Urinary bladder (tissue), 4 donors: ENCODE results near the gene USP22. TPM values are rescaled to one million over a fixed set of nuclear protein-coding genes. Genes with fewer than 3 reads are reported as not detected.

Experiments used
- DNase-seq: peaks from one replicate; pipeline ENCODE4 v3.0.0-alpha.2; 2015; ENCODE audit errors: extremely low spot score
- H3K27ac ChIP-seq: one replicate; pipeline ENCODE4 v1.5.1; 2013; ENCODE audit warnings: low read depth, mild to moderate bottlenecking, moderate library complexity
- H3K36me3 ChIP-seq: one replicate; pipeline ENCODE4 v1.6.1; 2013; ENCODE audit warnings: mild to moderate bottlenecking, moderate library complexity; ENCODE audit not compliant: insufficient read depth
- H3K4me1 ChIP-seq: one replicate; pipeline ENCODE4 v1.6.1; 2013; ENCODE audit warnings: mild to moderate bottlenecking, moderate library complexity; ENCODE audit not compliant: insufficient read depth
- H3K4me3 ChIP-seq: one replicate; pipeline ENCODE4 v1.5.1; 2013; ENCODE audit warnings: low read depth, low read length
- WGBS: extraction: QIAGEN DNeasy Blood & Tissue Kit; methylation state at CpG from one replicate; pipeline ENCODE4 v1.1.7; 2013; 5-methylcytosine and 5-hydroxymethylcytosine counted together
- polyA plus RNA-seq: library from polyadenylated mRNA; stranded (reverse); fragments of 200-250 nt; gene quantifications from one replicate; pipeline ENCODE4 v1.2.3, GENCODE V29; 2013
- total RNA-seq: library from RNA; depleted of rRNA; stranded (reverse); fragments of >200 nt; gene quantifications from one replicate; pipeline ENCODE4 v1.2.3, GENCODE V29; 2014
- donor health status: healthy with polysubstance abuse.
- donor health status: healthy.

Gene USP22
- total and polyA plus RNA-seq, 2 donors: 72.1 to 170 TPM

GRCh38 chr17:20997711-20998570, 44.9 kb downstream of the USP22 start:
- H3K4me1 ChIP-seq: no peaks in the 10 kb centered on the region
- no peak overlapping the region for H3K27ac ChIP-seq
- no peak overlapping the region for H3K4me3 ChIP-seq
- 78% methylated on average over 22 of the region's 22 CpGs for WGBS
- H3K36me3 ChIP-seq: peaks cover 6% of the 10 kb centered on the region
- no peak for DNase-seq

GRCh38 chr17:20996724-20997615, 45.8 kb downstream of the USP22 start:
- Histone ChIP-seq H3K4me1 (no peaks in the 10 kb centered on the region), H3K36me3 (peaks cover 3% of the 10 kb centered on the region), H3K27ac (no peak overlapping the region), H3K4me3 (no peak overlapping the region)
- no peak for DNase-seq
- 78% methylated on average over 12 of the region's 12 CpGs for WGBS

- no peak for DNase-seq
- H3K27ac ChIP-seq: no peak overlapping the region
- 84% methylated on average over 12 of the region's 12 CpGs for WGBS
- H3K4me1 ChIP-seq: no peaks in the 10 kb centered on the region
- H3K36me3 ChIP-seq: no peaks in the 10 kb centered on the region
- no peak overlapping the region for H3K4me3 ChIP-seq
Measured at GRCh38 chr17:20995873-20996723, 46.7 kb downstream of the USP22 start.

GRCh38 chr17:20995164-20995872, 47.5 kb downstream of the USP22 start:
- Histone ChIP-seq H3K4me3 (no peak overlapping the region), H3K36me3 (no peaks in the 10 kb centered on the region), H3K4me1 (no peaks in the 10 kb centered on the region), H3K27ac (no peak overlapping the region)
- DNase-seq: no peak
- WGBS: 90% methylated on average over 15 of the region's 15 CpGs

- no peak for DNase-seq
- no peaks in the 10 kb centered on the region for H3K4me1 ChIP-seq
- H3K36me3 ChIP-seq: no peaks in the 10 kb centered on the region
- no peak overlapping the region for H3K27ac ChIP-seq
- H3K4me3 ChIP-seq: no peak overlapping the region
- WGBS: 92% methylated on average over 6 of the region's 6 CpGs
Measured at GRCh38 chr17:20994779-20995149, 48.0 kb downstream of the USP22 start.

- no peak overlapping the region for H3K27ac ChIP-seq
- 92% methylated on average over 18 of the region's 18 CpGs for WGBS
- H3K4me1 ChIP-seq: no peaks in the 10 kb centered on the region
- DNase-seq: no peak
- no peak overlapping the region for H3K4me3 ChIP-seq
- H3K36me3 ChIP-seq: no peaks in the 10 kb centered on the region
Measured at GRCh38 chr17:20993863-20994778, 48.7 kb downstream of the USP22 start.

- 64% methylated on average over 17 of the region's 17 CpGs for WGBS
- no peak overlapping the region for H3K27ac ChIP-seq
Measured at GRCh38 chr17:20992987-20993862, 49.6 kb downstream of the USP22 start.

GRCh38 chr17:20992416-20992815, 50.4 kb downstream of the USP22 start:
- 77% methylated on average over 12 of the region's 12 CpGs for WGBS
- H3K4me3 ChIP-seq: no peak overlapping the region
- no peak for DNase-seq
- no peaks in the 10 kb centered on the region for H3K4me1 ChIP-seq
- H3K36me3 ChIP-seq: no peaks in the 10 kb centered on the region
- no peak overlapping the region for H3K27ac ChIP-seq

More at GRCh38 chr17:20992987-20993862, 49.6 kb downstream of the USP22 start:
- no peaks in the 10 kb centered on the region for H3K4me1 ChIP-seq
- no peaks in the 10 kb centered on the region for H3K36me3 ChIP-seq
- peak; percentile 48 for DNase-seq
- H3K4me3 ChIP-seq: no peak overlapping the region

- no peak for DNase-seq
- WGBS: 90% methylated on average over 17 of the region's 17 CpGs
- Histone ChIP-seq H3K36me3 (no peaks in the 10 kb centered on the region), H3K27ac (no peak overlapping the region), H3K4me1 (no peaks in the 10 kb centered on the region), H3K4me3 (no peak overlapping the region)
Measured at GRCh38 chr17:20991276-20992037, 51.4 kb downstream of the USP22 start.

- DNase-seq: no peak
- WGBS: 62% methylated on average over 6 of the region's 6 CpGs
- H3K36me3 ChIP-seq: no peaks in the 10 kb centered on the region
- H3K27ac ChIP-seq: no peak overlapping the region
- no peak overlapping the region for H3K4me3 ChIP-seq
- H3K4me1 ChIP-seq: no peaks in the 10 kb centered on the region
Measured at GRCh38 chr17:20989991-20990855, 52.6 kb downstream of the USP22 start.
